Coronary artery (tissue), 2 donors: ENCODE data around the gene GPR183.

Source experiments
- DNase-seq: peaks from one replicate; pipeline ENCODE4 v3.0.0-alpha.2; 2017; ENCODE audit warnings: low spot score
- H3K27ac ChIP-seq, 2 donors: fragments of 200-600 bp; sonication (generic); one replicate each; pipeline ENCODE4 v1.5.1; 2016 to 2019
- H3K4me3 ChIP-seq: fragments of 200-600 bp; sonication (generic); 2 replicates; pipeline ENCODE4 v1.5.1; 2016; ENCODE audit warnings: mild to moderate bottlenecking, moderate library complexity
- CTCF ChIP-seq: fragments of 200-600 bp; sonication (generic); IDR thresholded peaks from one replicate; pipeline ENCODE4 v1.5.1; 2019; ENCODE audit warnings: antibody characterized with exemption

The GPR183 gene

GRCh38 chr13:99321709-99322108 is 14.5 kb upstream of the GPR183 start:
- peak overlapping the region in 1 of 2 donors; percentile 42 for H3K27ac ChIP-seq
- no peak for TF ChIP-seq CTCF
- no peak for DNase-seq
- H3K4me3 ChIP-seq: no peak overlapping the region

GRCh38 chr13:99320693-99321481 is 13.7 kb upstream of the GPR183 start:
- Histone ChIP-seq H3K27ac (peak overlapping the region in 1 of 2 donors; percentile 42), H3K4me3 (no peak overlapping the region)
- DNase-seq: no peak
- TF ChIP-seq CTCF: no peak

- TF ChIP-seq CTCF: no peak
- Histone ChIP-seq H3K4me3 (no peak overlapping the region), H3K27ac (no peak overlapping the region)
- no peak for DNase-seq
These were observed 9.6 kb upstream of the GPR183 start for GRCh38 chr13:99316657-99317256.

GRCh38 chr13:99316224-99316623 is 9.0 kb upstream of the GPR183 start:
- no peak for DNase-seq
- Histone ChIP-seq H3K4me3 (no peak overlapping the region), H3K27ac (no peak overlapping the region)
- TF ChIP-seq CTCF: no peak

- H3K27ac ChIP-seq: no peak overlapping the region
- no peak overlapping the region for H3K4me3 ChIP-seq
- TF ChIP-seq CTCF: no peak
- no peak for DNase-seq
These were observed 8.0 kb upstream of the GPR183 start for GRCh38 chr13:99315186-99315585.

GRCh38 chr13:99314640-99315176 is 7.5 kb upstream of the GPR183 start:
- Histone ChIP-seq H3K4me3 (no peak overlapping the region), H3K27ac (no peak overlapping the region)
- TF ChIP-seq CTCF: no peak
- no peak for DNase-seq
